Stimulated activated CD4-positive, alpha-beta T cell treated with anti-CD3 and anti-CD28 coated beads, Interleukin-15, amount 100 ng/mL, for 24 hours (primary cell): Measurements from ENCODE around the gene CATSPERD.

Experiments used
- DNase-seq: peaks from one replicate; pipeline ENCODE4 v3.0.0-alpha.2; 2020

Gene CATSPERD

DNA sequence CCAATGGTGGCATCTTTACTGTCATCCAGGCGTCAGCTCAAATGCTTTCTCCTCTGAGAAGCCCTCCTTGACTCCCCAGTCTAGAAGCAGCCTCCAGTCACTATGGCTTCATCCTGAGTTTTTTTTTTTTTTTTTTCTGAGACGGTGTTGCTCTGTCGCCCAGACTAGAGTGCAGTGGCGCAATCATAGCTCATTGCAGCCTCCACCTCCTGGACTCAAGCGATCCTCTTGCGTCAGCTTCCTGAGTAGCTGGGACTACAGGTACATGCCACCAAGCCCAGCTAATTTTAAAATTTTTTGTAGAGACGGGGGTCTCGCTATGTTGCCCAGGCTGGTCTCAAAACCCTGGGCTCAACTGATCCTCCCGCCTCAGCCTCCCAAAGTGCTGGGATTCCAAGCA, 88.6 kb downstream of the CATSPERD start:
- DNase-seq, result no peak

GRCh38 chr19:5809469-5809868, 89.0 kb downstream of the CATSPERD start:
- no peak for DNase-seq

DNA sequence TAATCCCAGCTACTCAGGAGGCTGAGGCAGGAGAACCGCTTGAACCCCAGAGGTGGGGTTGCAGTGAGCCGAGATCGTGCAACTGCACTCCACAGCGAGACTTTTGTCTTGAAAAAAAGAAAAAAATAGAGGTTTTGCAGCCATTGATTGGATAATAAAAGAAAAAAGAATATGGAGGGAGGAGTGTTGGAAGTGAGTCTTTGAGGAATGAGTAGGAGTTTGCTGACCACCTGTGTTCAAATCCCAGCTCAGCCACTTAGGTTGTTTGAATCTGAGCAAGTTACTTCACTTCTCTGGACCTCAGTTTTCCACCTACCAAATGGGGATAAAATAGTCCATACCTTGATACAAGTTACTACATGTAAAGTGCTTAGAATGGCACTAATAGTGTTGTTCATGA, 90.7 kb downstream of the CATSPERD start:
- no peak for DNase-seq

GRCh38 chr19:5814123-5814851, 93.8 kb downstream of the CATSPERD start:
- no peak for DNase-seq

GRCh38 chr19:5814852-5815246, 94.4 kb downstream of the CATSPERD start:
- no peak for DNase-seq

DNA sequence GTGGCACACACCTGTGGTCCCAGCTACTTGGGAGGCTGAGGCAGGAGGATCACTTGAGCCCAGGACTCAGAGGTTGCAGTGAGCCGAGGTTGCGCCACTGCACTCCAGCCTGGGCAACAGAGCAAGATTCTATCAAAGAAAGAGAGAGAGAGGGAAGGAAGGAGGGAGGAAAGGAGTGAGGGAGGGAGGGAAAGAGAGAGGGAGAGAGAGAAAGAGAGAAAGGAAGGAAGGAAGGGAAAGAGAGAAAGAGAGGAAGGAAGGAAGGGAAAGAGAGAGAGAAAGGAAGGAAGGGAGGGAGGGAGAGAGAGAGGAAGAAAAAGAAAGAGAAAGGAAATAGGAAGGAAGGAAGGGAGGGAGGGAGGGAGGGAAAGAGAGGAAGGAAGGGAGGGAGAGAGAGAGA, 96.8 kb downstream of the CATSPERD start:
- no peak for DNase-seq

GRCh38 chr19:5818594-5818993, 98.2 kb downstream of the CATSPERD start:
- no peak for DNase-seq

- DNase-seq, result no peak
These were observed 100.3 kb downstream of the CATSPERD start for GRCh38 chr19:5820785-5821184.

DNA sequence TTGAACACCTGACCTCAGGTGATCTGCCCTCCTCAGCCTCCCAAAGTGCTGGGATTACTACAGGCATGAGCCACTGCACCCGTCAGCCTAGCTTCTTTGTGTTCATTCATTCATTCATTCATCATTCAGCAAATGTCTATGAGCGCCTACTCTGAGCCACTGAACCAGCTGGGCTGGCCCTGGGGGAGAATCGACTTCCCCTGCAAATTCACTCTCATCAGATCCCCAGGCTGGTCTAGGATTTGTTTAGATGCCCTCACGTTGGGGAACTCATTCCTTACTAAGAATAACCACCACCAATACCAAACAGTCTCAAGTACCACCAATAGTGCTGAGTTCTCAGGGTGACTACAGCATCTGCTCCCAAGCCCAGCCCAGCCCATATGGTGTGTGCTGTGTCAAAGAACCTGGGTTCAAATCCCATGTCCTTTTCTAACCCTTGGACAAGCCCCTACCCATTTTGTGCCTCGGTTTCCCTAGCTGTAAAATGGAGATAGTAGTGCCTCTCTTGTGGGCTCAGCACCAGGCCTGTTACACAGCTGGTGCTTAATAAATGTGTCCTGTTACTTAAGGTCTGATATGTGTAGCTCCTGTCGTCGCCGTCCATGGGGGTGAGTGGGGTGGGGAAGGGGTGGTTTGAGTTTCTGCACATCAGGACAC, 101.2 kb downstream of the CATSPERD start:
- DNase-seq, result no peak

- DNase-seq, result no peak
These were observed 101.9 kb downstream of the CATSPERD start for GRCh38 chr19:5822181-5822844.

DNA sequence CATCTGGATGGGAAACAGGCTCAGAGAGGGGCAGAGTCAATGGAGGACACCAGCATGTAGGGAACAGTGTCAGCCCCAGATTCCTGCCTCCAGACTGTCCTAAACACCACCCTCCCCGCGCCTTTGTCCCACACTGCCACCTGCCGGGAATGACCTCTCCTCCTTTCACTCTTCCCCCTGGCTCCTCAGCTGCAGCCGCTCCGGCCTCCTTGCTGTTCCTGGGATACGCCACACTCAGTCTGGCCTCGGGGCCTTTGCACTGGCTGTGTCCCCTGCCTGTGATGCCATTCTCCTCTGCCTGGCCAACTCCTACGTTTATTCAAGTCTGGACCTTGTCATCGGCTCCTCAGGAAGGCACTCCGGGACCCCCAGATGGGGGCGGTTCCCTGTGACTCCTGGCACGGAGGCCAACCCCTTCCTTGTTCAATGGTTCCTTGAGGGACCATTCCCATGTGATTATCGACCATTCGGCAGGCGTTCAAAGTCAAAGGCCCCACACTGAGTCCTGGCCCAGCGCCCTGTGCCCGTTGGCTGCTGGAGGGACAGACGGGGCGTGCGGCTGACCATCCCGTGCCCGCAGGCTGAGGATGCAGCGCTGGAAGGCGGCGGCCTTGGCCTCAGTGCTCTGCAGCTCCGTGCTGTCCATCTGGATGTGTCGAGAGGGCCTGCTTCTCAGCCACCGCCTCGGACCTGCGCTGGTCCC, 103.3 kb downstream of the CATSPERD start:
- no peak for DNase-seq

DNA sequence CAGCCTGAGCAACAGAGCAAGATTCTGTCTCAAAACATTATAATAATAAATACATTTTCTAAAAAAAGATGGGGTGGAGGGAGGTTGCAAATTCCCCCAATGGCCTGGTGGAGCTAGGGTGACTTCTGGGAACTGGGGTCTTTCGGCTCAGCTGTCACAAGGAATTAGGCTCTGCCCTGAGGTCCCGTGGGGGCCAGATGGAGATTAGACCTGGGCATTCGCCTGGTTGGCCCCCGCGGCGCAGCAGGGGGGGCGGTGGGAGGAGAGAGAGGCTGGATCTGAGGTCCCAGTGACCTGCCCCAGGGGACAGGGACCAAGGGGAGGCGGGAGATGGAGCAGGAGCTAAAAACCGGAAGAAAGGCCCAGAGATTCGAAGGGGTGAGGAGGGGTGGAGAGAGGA, 104.3 kb downstream of the CATSPERD start:
- no peak for DNase-seq

- no peak for DNase-seq
These were observed 104.7 kb downstream of the CATSPERD start for GRCh38 chr19:5825178-5825577.

DNA sequence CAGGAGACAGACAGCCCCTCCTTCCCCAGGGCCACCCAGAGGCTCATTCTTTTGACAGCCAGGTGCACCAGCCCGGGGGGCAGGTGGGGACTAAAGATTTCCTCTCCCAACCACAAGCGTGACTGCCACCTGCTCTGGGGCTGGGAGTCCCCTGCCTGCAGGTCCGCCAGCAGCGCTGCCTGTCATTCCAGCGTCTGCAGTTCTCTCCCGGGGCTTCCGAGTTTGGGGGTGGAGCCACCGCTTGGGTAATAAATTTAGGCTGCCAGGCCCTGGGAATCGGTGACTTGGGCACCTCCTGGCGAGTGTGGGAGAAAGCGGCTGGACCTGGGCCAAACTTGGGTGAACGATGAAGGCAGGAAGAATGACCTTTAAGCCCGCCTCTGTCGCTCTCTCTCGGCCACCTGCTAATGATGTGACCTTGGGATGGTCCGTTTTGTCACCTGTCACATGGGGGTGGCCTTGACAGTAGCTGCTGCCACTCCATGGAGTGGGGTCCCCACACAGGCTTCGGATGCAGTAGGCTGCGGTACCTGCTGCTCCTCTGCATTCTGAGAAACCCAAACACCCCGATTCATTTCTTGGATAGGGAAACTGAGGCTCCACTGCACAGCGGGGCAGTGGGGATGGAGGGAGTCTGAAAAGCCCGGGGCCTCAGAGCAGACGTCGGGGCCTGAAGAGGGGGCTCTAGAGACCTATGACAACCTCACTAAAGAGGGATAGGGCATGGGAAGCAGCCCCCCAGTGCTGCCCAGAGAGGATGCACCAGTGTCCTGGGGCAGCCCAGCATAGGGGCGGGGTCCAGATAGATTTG, 106.3 kb downstream of the CATSPERD start:
- DNase-seq, result peak; percentile 37

DNA sequence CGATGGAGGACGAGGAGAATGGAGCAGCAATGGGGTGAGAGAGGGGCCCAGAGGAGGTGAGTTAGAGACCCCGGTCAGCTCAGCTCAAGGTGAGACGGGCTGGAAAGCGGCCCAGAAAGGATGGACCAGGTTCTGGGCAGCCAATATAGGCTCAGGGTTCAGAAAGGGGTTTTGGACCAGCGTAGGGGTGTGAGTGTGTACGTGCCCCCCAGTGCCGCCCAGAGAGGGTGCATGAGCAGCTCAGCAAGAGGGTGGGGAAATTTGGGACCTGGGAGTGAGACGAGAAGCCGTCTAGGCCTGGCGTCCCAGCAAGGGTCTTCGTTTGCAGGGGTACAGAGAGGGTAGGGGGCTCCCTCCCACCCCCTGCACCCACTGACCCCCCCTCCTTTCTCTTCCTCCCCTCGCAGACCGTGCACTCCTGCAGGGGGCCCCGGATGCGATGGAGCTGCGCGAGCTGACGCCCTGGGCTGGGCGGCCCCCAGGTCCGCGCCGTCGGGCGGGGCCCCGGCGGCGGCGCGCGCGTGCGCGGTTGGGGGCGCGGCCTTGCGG, 107.0 kb downstream of the CATSPERD start:
- no peak for DNase-seq

DNA sequence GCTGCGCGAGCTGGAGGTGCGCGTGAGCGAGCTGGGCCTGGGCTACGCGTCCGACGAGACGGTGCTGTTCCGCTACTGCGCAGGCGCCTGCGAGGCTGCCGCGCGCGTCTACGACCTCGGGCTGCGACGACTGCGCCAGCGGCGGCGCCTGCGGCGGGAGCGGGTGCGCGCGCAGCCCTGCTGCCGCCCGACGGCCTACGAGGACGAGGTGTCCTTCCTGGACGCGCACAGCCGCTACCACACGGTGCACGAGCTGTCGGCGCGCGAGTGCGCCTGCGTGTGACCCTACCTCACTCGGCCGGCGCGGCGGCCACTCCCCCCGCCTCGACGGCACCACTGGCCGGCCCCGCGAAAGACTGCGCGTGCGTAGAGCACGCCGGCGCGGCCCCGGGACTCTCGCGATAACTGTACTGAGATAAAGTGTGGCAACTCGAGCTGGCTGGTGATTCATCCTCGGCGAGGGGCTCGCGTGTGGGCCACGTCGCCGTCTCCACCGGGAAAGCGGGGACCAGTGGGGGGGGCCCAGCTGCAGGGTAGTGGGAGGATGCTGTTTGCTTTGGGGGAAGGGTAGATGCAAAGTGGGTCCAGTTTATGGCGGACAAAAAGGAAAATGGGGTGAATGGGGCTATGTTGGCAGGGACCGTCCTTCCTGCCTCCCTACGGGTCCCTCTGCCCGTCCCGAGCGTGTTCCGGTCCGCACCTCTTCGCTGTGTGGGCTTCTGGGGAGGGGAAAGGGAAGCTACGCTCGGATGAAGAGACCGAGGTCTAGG, 107.6 kb downstream of the CATSPERD start:
- peak; percentile 96 for DNase-seq
